H1 (cell line): ENCODE data around the gene ITGA11. TPM values are rescaled to one million over a fixed set of nuclear protein-coding genes. Genes with fewer than 3 reads are reported as not detected.

Experiments
- CTCF ChIA-PET: fragments of 300-600 bp; sonication (Branson Sonifier 250); formaldehyde crosslinking; loops from one replicate; lab custom pipeline; 2021; ENCODE audit not compliant: partially characterized antibody; lab: Charles Lee
- POLR2A ChIA-PET: fragments of 300-600 bp; sonication (Branson Sonifier 250); formaldehyde crosslinking; loops from one replicate; lab custom pipeline; 2021; ENCODE audit warnings: inconsistent platforms; ENCODE audit not compliant: partially characterized antibody; lab: Charles Lee
- DNase-seq, 2 experiments: peaks; one replicate each; pipeline versions ENCODE4 v3.0.0 to v3.0.0-alpha.2; 2010 to 2022; ENCODE audit warnings: low spot score in 2 of 2, low read depth in 1 of 2, mixed read lengths in 1 of 2
- FAIRE-seq: peaks from 2 replicates; lab custom pipeline; 2011; peaks lifted over from hg19 to GRCh38; lab: Jason Lieb, UNC
- H2AFZ ChIP-seq: 2 replicates; pipeline ENCODE4 v1.8.1; 2012; ENCODE audit warnings: low read length, inconsistent platforms
- H2AK5ac ChIP-seq: 2 replicates; pipeline ENCODE4 v1.6.1; 2013; ENCODE audit warnings: low read depth, low read length
- H2BK120ac ChIP-seq: replicated peaks from 2 replicates; pipeline ENCODE3; 2013; ENCODE audit warnings: low read depth, low read length, inconsistent platforms
- H2BK12ac ChIP-seq: 2 replicates; pipeline ENCODE4 v1.6.1; 2013; ENCODE audit warnings: low read depth, low read length
- H2BK15ac ChIP-seq: 2 replicates; pipeline ENCODE4 v1.6.1; 2013; ENCODE audit warnings: low read length
- H2BK20ac ChIP-seq: 2 replicates; pipeline ENCODE4 v1.6.1; 2013; ENCODE audit warnings: low read length
- H2BK5ac ChIP-seq: 2 replicates; pipeline ENCODE4 v1.6.1; 2013; ENCODE audit warnings: low read depth, low read length
- H3K14ac ChIP-seq: 2 replicates; pipeline ENCODE4 v1.6.1; 2013; ENCODE audit warnings: inconsistent platforms; ENCODE audit not compliant: insufficient read length
- H3K18ac ChIP-seq: 2 replicates; pipeline ENCODE4 v1.6.1; 2013; ENCODE audit warnings: low read length; ENCODE audit errors: extremely low read depth
- H3K23ac ChIP-seq: 2 replicates; pipeline ENCODE4 v1.6.1; 2013; ENCODE audit warnings: inconsistent platforms; ENCODE audit not compliant: insufficient read length
- H3K23me2 ChIP-seq: 2 replicates; pipeline ENCODE4 v1.6.1; 2013; ENCODE audit warnings: low read depth, low read length
- H3K27ac ChIP-seq: 2 replicates; pipeline ENCODE4 v1.6.1; 2011; ENCODE audit warnings: low read depth, low read length, inconsistent platforms
- H3K27me3 ChIP-seq, 4 experiments: replicated peaks in 1 of 4; 1 replicate in 1 of 4; 2 replicates in 3 of 4; pipeline versions ENCODE4 v1.6.1 to v1.8.1; 2011 to 2013; ENCODE audit warnings: low read length in 3 of 4, mild to moderate bottlenecking in 3 of 4, inconsistent platforms in 2 of 4, mixed read lengths in 2 of 4, moderate library complexity in 1 of 4; ENCODE audit not compliant: control insufficient read depth in 3 of 4, insufficient read depth in 3 of 4; ENCODE audit errors: extremely low read depth in 1 of 4
- H3K36me3 ChIP-seq, 4 experiments: 2 replicates each; pipeline versions ENCODE4 v1.6.1 to v1.8.1; 2011 to 2013; ENCODE audit warnings: mild to moderate bottlenecking in 4 of 4, low read length in 3 of 4, moderate library complexity in 2 of 4, control low read depth in 1 of 4, inconsistent platforms in 1 of 4; ENCODE audit not compliant: insufficient read depth in 4 of 4, control insufficient read depth in 2 of 4
- H3K4ac ChIP-seq: replicated peaks from 2 replicates; pipeline ENCODE3; 2013; ENCODE audit warnings: low read length, low read depth, mixed read lengths, inconsistent platforms; ENCODE audit not compliant: insufficient read length
- H3K4me1 ChIP-seq, 4 experiments: replicated peaks in 1 of 4; 1 replicate in 1 of 4; 2 replicates in 3 of 4; pipeline versions ENCODE4 v1.6.1 to v1.8.1; 2011 to 2013; ENCODE audit warnings: low read length in 3 of 4, inconsistent platforms in 2 of 4, mixed read lengths in 1 of 4; ENCODE audit not compliant: insufficient read depth in 4 of 4, control insufficient read depth in 3 of 4
- H3K4me2 ChIP-seq, 2 experiments: 2 replicates each; pipeline versions ENCODE4 v1.6.1 to v1.8.1; 2011 to 2013; ENCODE audit warnings: low read depth in 2 of 2, low read length in 2 of 2, control low read depth in 1 of 2, inconsistent platforms in 1 of 2, mild to moderate bottlenecking in 1 of 2; ENCODE audit not compliant: insufficient read depth in 1 of 2
- H3K4me3 ChIP-seq, 4 experiments: fragments of 200-600, 300-600 bp in 1 of 4; sonication (generic), shearing (Covaris generic), sonication (Bioruptor Twin) in 1 of 4; 2 replicates each; pipeline versions ENCODE4 v1.5.1 to v1.8.1; 2011 to 2016; ENCODE audit warnings: low read length in 4 of 4, low read depth in 3 of 4, control low read depth in 2 of 4, inconsistent platforms in 2 of 4, mild to moderate bottlenecking in 2 of 4, mixed read lengths in 1 of 4, moderate library complexity in 1 of 4; ENCODE audit not compliant: insufficient read depth in 2 of 4; ENCODE audit errors: extremely low read depth in 1 of 4
- H3K56ac ChIP-seq: replicated peaks from 2 replicates; pipeline ENCODE3; 2013; ENCODE audit warnings: low read depth, mild to moderate bottlenecking, mixed read lengths, low read length, inconsistent platforms; ENCODE audit not compliant: insufficient read length
- H3K79me1 ChIP-seq: 2 replicates; pipeline ENCODE4 v1.6.1; 2013; ENCODE audit warnings: low read depth, low read length, control low read depth
- H3K79me2 ChIP-seq, 2 experiments: 2 replicates each; pipeline versions ENCODE4 v1.6.1 to v1.8.1; 2012 to 2013; ENCODE audit warnings: low read length in 2 of 2, mild to moderate bottlenecking in 2 of 2, inconsistent platforms in 1 of 2; ENCODE audit not compliant: insufficient read depth in 2 of 2, control insufficient read depth in 1 of 2
- H3K9ac ChIP-seq, 4 experiments: replicated peaks in 1 of 4; 1 replicate in 1 of 4; 2 replicates in 3 of 4; pipeline versions ENCODE4 v1.6.1 to v1.8.1; 2011 to 2013; ENCODE audit warnings: low read depth in 3 of 4, low read length in 3 of 4, control low read depth in 2 of 4, mild to moderate bottlenecking in 2 of 4, moderate library complexity in 2 of 4, inconsistent platforms in 1 of 4; ENCODE audit errors: extremely low read depth in 1 of 4
- H3K9me3 ChIP-seq, 2 experiments: 2 replicates each; pipeline versions ENCODE4 v1.6.1 to v1.8.1; 2012 to 2013; ENCODE audit warnings: mild to moderate bottlenecking in 2 of 2, moderate library complexity in 2 of 2, control low read depth in 1 of 2, inconsistent platforms in 1 of 2, low read depth in 1 of 2, low read length in 1 of 2, mixed read lengths in 1 of 2; ENCODE audit not compliant: insufficient read depth in 2 of 2
- H4K20me1 ChIP-seq, 2 experiments: replicated peaks in 1 of 2; 2 replicates each; pipeline versions ENCODE3 to v1.8.1; 2011 to 2013; ENCODE audit warnings: inconsistent platforms in 2 of 2, low read length in 2 of 2, mild to moderate bottlenecking in 1 of 2; ENCODE audit not compliant: insufficient read depth in 2 of 2, control insufficient read depth in 1 of 2
- H4K5ac ChIP-seq: 2 replicates; pipeline ENCODE4 v1.6.1; 2013; ENCODE audit warnings: low read length, low read depth, mixed read lengths, inconsistent platforms; ENCODE audit not compliant: insufficient read length
- H4K8ac ChIP-seq: 2 replicates; pipeline ENCODE4 v1.8.0; 2013; ENCODE audit warnings: mild to moderate bottlenecking, moderate library complexity, low read length, inconsistent platforms; ENCODE audit not compliant: insufficient read depth; ENCODE audit errors: extremely low read depth
- H4K91ac ChIP-seq: replicated peaks from 2 replicates; pipeline ENCODE3; 2013; ENCODE audit warnings: low read length, mixed read lengths, inconsistent platforms; ENCODE audit not compliant: insufficient read length
- POLR2A ChIP-seq, 2 experiments: IDR thresholded peaks; 1 replicate in 1 of 2; 2 replicates in 1 of 2; pipeline ENCODE4 v1.6.1; 2011; ENCODE audit warnings: low read depth in 2 of 2, low read length in 2 of 2, mild to moderate bottlenecking in 2 of 2; ENCODE audit errors: control extremely low read depth in 1 of 2
- WGBS, 2 experiments: shearing (Covaris generic) in 1 of 2; methylation state at CpG; one replicate each; pipeline versions ENCODE4 v1.1.6 to v1.1.7; 2013 to 2015; ENCODE audit warnings: low lambda C conversion rate in 2 of 2, mixed read lengths in 2 of 2, inconsistent platforms in 1 of 2, low coverage in 1 of 2, missing lambda C conversion rate in 1 of 2; ENCODE audit not compliant: insufficient replicate concordance in 2 of 2, insufficient coverage in 1 of 2, insufficient read length in 1 of 2; ENCODE audit errors: extremely low coverage in 1 of 2, missing lambda C conversion rate in 1 of 2; 5-methylcytosine and 5-hydroxymethylcytosine counted together
- polyA plus RNA-seq, 7 experiments: library from polyadenylated mRNA; depleted of rRNA in 3 of 7; stranded (reverse) in 5 of 7; unstranded in 2 of 7; fragments of >200 nt in 5 of 7; fragments of 200-250 nt in 2 of 7; gene quantifications; 1 replicate in 5 of 7; 2 replicates in 1 of 7; 4 replicates in 1 of 7; pipeline versions ENCODE4 v1.2.1 to v1.2.3, GENCODE V29; 2011 to 2013; ENCODE audit warnings: missing spikeins in 2 of 7, mixed read lengths in 2 of 7
- total RNA-seq: library from RNA; stranded (reverse); fragmentation: NEBNext Ultra II Directional; extraction: Animal tissue kit (Norgen Biotek cat#: 25700); gene quantifications from 2 replicates; pipeline ENCODE4 v1.2.1, GENCODE V29; 2021
- TF ChIP-seq, protein P1 (sequence below): IDR thresholded peaks from 2 replicates; pipeline ENCODE4 v1.6.1; 2012; ENCODE audit warnings: low read length, inconsistent platforms

ITGA11 gene
- total and polyA plus RNA-seq, 2 of the 8 experiments (the other 6 are each of a cell fraction or from before 2014, with no cell fraction given), result 0.05 to 0.06 TPM

DNA sequence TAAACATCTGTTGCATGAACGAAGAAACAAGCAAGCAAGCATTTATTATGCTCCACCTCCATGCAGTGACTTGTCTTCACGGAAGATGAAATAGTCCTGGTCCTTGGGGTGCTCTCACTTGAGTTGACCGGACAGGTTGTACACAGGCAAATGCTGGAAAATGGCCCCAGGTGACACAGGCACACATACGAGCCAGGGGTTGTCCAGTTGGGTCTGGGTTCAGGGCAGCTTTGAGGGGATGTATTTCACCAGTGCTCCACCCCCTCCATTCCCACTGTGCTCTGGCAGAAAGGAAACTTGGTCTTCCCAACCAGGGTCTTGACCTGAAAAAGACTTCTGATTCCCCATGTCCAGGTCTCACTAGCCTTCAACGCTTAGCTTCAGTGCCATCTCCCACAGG, 48.3 kb upstream of the ITGA11 start:
- H2AFZ ChIP-seq, result no peak overlapping the region
- TF ChIP-seq POLR2A (IDR thresholded peaks at IDR 0.05; ENCODE audit: control extremely low read depth in 1 of 2, low read depth in 2 of 2, low read length in 2 of 2), result no peak
- TF ChIP-seq, protein P1, sequence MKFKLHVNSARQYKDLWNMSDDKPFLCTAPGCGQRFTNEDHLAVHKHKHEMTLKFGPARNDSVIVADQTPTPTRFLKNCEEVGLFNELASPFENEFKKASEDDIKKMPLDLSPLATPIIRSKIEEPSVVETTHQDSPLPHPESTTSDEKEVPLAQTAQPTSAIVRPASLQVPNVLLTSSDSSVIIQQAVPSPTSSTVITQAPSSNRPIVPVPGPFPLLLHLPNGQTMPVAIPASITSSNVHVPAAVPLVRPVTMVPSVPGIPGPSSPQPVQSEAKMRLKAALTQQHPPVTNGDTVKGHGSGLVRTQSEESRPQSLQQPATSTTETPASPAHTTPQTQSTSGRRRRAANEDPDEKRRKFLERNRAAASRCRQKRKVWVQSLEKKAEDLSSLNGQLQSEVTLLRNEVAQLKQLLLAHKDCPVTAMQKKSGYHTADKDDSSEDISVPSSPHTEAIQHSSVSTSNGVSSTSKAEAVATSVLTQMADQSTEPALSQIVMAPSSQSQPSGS, result no peak
- TF ChIP-seq, all 59 proteins: peak for 0
- ChIA-PET CTCF (no interaction called here), POLR2A (no interaction called here)
- DNase-seq (no peak), FAIRE-seq (no peak)
- Histone ChIP-seq H4K20me1 (no peaks in the 10 kb centered on the region), H2BK5ac (no peak overlapping the region), H3K18ac (no peak overlapping the region), H3K27ac (no peak overlapping the region), H3K9ac (no peak overlapping the region), H3K9me3 (no peaks in the 10 kb centered on the region), H3K79me1 (no peaks in the 10 kb centered on the region), H4K91ac (no peak overlapping the region), H3K27me3 (no peaks in the 10 kb centered on the region; a peak in 1 of 7 replicates), H2BK15ac (no peak overlapping the region), H3K4me2 (no peak overlapping the region), H3K4me1 (no peaks in the 10 kb centered on the region), H2BK20ac (no peak overlapping the region), H3K14ac (no peak overlapping the region), H3K79me2 (no peaks in the 10 kb centered on the region), H3K56ac (no peak overlapping the region), H3K23me2 (no peaks in the 10 kb centered on the region), H2BK120ac (no peak overlapping the region), H2AK5ac (no peak overlapping the region), H3K4ac (no peak overlapping the region), H3K23ac (no peak overlapping the region), H3K36me3 (no peaks in the 10 kb centered on the region), H4K8ac (no peak overlapping the region), H3K4me3 (no peak overlapping the region), H2BK12ac (no peak overlapping the region), H4K5ac (no peak overlapping the region)
- WGBS, 2 experiments, result 87% methylated on average over 5 of the region's 5 CpGs; no CpG with 5 or more reads in 1 of the 2 experiments
